NOMO-1 treated with DMSO at 0.1 percent for 48 hours (cell line): ENCODE results near the gene CCDC136.

Source experiments
- DNase-seq: peaks from one replicate; lab custom pipeline; 2025; ENCODE audit not compliant: unreplicated experiment; lab: John Stamatoyannopoulos, UW

Gene CCDC136

GRCh38 chr7:128777156-128778123 lies 14.3 kb upstream of the CCDC136 start:
- DNase-seq: no peak

- DNase-seq: no peak
Observed at GRCh38 chr7:128778946-128779345, 12.8 kb upstream of the CCDC136 start.

- DNase-seq: no peak
Observed at GRCh38 chr7:128781126-128781525, 10.6 kb upstream of the CCDC136 start.

GRCh38 chr7:128781851-128782250 lies 9.9 kb upstream of the CCDC136 start:
- no peak for DNase-seq

- no peak for DNase-seq
Observed at GRCh38 chr7:128783143-128783861, 8.5 kb upstream of the CCDC136 start.

- no peak for DNase-seq
Observed at GRCh38 chr7:128785738-128786137, 6.0 kb upstream of the CCDC136 start.

GRCh38 chr7:128788446-128789412 lies 3.0 kb upstream of the CCDC136 start:
- no peak for DNase-seq

- DNase-seq: no peak
Observed at GRCh38 chr7:128790315-128791041, 1.3 kb upstream of the CCDC136 start.

- DNase-seq: no peak
Observed at GRCh38 chr7:128791972-128792327, 182 bp downstream of the CCDC136 start.

- no peak for DNase-seq
Observed at GRCh38 chr7:128792471-128793180, 858 bp downstream of the CCDC136 start.

GRCh38 chr7:128793181-128793547 lies 1.4 kb downstream of the CCDC136 start:
- DNase-seq: no peak

GRCh38 chr7:128794020-128794419 lies 2.3 kb downstream of the CCDC136 start:
- DNase-seq: no peak

GRCh38 chr7:128794436-128794835 lies 2.7 kb downstream of the CCDC136 start:
- DNase-seq: no peak

GRCh38 chr7:128795129-128795528 lies 3.4 kb downstream of the CCDC136 start:
- DNase-seq: no peak

- DNase-seq: no peak
Observed at GRCh38 chr7:128796327-128796726, 4.6 kb downstream of the CCDC136 start.

GRCh38 chr7:128799451-128799850 lies 7.7 kb downstream of the CCDC136 start:
- DNase-seq: peak; percentile 25

- DNase-seq: no peak
Observed at GRCh38 chr7:128800567-128800966, 8.8 kb downstream of the CCDC136 start.

GRCh38 chr7:128801003-128801402 lies 9.2 kb downstream of the CCDC136 start:
- no peak for DNase-seq

- no peak for DNase-seq
Observed at GRCh38 chr7:128801667-128802418, 10.1 kb downstream of the CCDC136 start.
